Activated CD4-positive, alpha-beta T cell treated with anti-CD3 and anti-CD28 coated beads, Interleukin-2, amount 50 U/mL, for 24 hours (primary cell): ENCODE data around the gene RHOB.
"Not testable (repeated sequence)": the region's sequence is repeated elsewhere in the genome, so short reads cannot be mapped to it uniquely, and the experiment has no call there.

Experiments
- DNase-seq, 2 donors: peaks; one replicate each; pipeline ENCODE4 v3.0.0-alpha.2; 2020; ENCODE audit warnings: low read depth in 1 of 2, low spot score in 1 of 2

The RHOB gene

GRCh38 chr2:20451761-20452499 lies 5.1 kb downstream of the RHOB start:
- no peak for DNase-seq

- no peak for DNase-seq
These were observed 5.7 kb downstream of the RHOB start for GRCh38 chr2:20452551-20452950.

- no peak for DNase-seq
These were observed 6.2 kb downstream of the RHOB start for GRCh38 chr2:20453087-20453486.

GRCh38 chr2:20454036-20454981 lies 7.4 kb downstream of the RHOB start:
- DNase-seq, result no peak

- no peak for DNase-seq
These were observed 8.3 kb downstream of the RHOB start for GRCh38 chr2:20455076-20455587.

- no peak for DNase-seq
These were observed 9.3 kb downstream of the RHOB start for GRCh38 chr2:20456116-20456571.

- DNase-seq, result no peak
These were observed 10.0 kb downstream of the RHOB start for GRCh38 chr2:20456636-20457426.

GRCh38 chr2:20457661-20458630 lies 11.1 kb downstream of the RHOB start:
- no peak for DNase-seq

GRCh38 chr2:20458737-20459484 lies 12.0 kb downstream of the RHOB start:
- DNase-seq, result not testable (repeated sequence)

GRCh38 chr2:20465716-20466394 lies 19.0 kb downstream of the RHOB start:
- no peak for DNase-seq

- no peak for DNase-seq
These were observed 21.1 kb downstream of the RHOB start for GRCh38 chr2:20467789-20468548.

GRCh38 chr2:20468549-20469500 lies 22.0 kb downstream of the RHOB start:
- DNase-seq, result no peak

GRCh38 chr2:20469595-20469994 lies 22.7 kb downstream of the RHOB start:
- DNase-seq, result no peak

- no peak for DNase-seq
These were observed 23.3 kb downstream of the RHOB start for GRCh38 chr2:20470211-20470610.

GRCh38 chr2:20471148-20471547 lies 24.3 kb downstream of the RHOB start:
- DNase-seq, result no peak

- no peak for DNase-seq
These were observed 25.2 kb downstream of the RHOB start for GRCh38 chr2:20471902-20472559.
